ENCODE results near the gene TGFBR3. TPM values are rescaled to one million over a fixed set of nuclear protein-coding genes. Genes with fewer than 3 reads are reported as not detected.

The TGFBR3 gene
- total and polyA plus RNA-seq, 8 donors, result 6.0 to 34.8 (median 21.4) TPM

- no peak for FAIRE-seq
- Histone ChIP-seq H3K27ac (no peak overlapping the region), H3K9me3 (no peaks in the 10 kb centered on the region)
Observed at GRCh38 chr1:91733108-91733710, 152.7 kb downstream of the TGFBR3 start.

GRCh38 chr1:91732291-91733107 is 153.5 kb downstream of the TGFBR3 start:
- no peak for TF ChIP-seq CTCF (IDR thresholded peaks at IDR 0.05)
- 78 to 83% methylated on average over 15 of the region's 15 CpGs for WGBS, 2 donors
- H3K4me1 ChIP-seq, result peaks cover 0 to 18% (median 4%) of the 10 kb centered on the region in 3 donors
- DNase-seq (no peak), ATAC-seq (peak in 3 of 4 donors; percentile 33 to 56 (median 35)), FAIRE-seq (no peak)
- no peak overlapping the region for H3K4me3 ChIP-seq
- H3K27me3 ChIP-seq, result no peaks in the 10 kb centered on the region
- no peaks in the 10 kb centered on the region for H3K36me3 ChIP-seq
- H3K27ac ChIP-seq, result peak overlapping the region in 2 of 4 donors; percentile 21 to 28
- intact Hi-C loops (cut with DNase I), result no loop called here
- H3K9me3 ChIP-seq, result no peaks in the 10 kb centered on the region

More at GRCh38 chr1:91733108-91733710, 152.7 kb downstream of the TGFBR3 start:
- Histone ChIP-seq H3K4me3 (no peak overlapping the region), H3K27me3 (no peaks in the 10 kb centered on the region), H3K36me3 (no peaks in the 10 kb centered on the region), H3K4me1 (peaks cover 0 to 18% (median 4%) of the 10 kb centered on the region in 3 donors)
- WGBS, 2 donors, result 72 to 76% methylated on average over 8 of the region's 8 CpGs
- ATAC-seq (no peak), DNase-seq (no peak)
- intact Hi-C loops (cut with DNase I), result no loop called here
- TF ChIP-seq CTCF (IDR thresholded peaks at IDR 0.05), result no peak

- Histone ChIP-seq H3K4me1 (peaks cover 0 to 18% (median 4%) of the 10 kb centered on the region in 3 donors), H3K27me3 (no peaks in the 10 kb centered on the region), H3K36me3 (no peaks in the 10 kb centered on the region), H3K4me3 (no peak overlapping the region), H3K27ac (peak overlapping the region in 2 of 4 donors; percentile 21 to 28), H3K9me3 (no peaks in the 10 kb centered on the region)
- intact Hi-C loops (cut with DNase I), result no loop called here
- no peak for FAIRE-seq
- no peak for TF ChIP-seq CTCF (IDR thresholded peaks at IDR 0.05)
- peak; percentile 32 to 73 (median 66) for ATAC-seq
- DNase-seq, result no peak
- 29 to 40% methylated on average over 4 of the region's 4 CpGs for WGBS, 2 donors
Observed at GRCh38 chr1:91731815-91732214, 154.1 kb downstream of the TGFBR3 start.

GRCh38 chr1:91730801-91731732 is 154.9 kb downstream of the TGFBR3 start:
- Histone ChIP-seq H3K27me3 (no peaks in the 10 kb centered on the region), H3K9me3 (no peaks in the 10 kb centered on the region), H3K27ac (peak overlapping the region in 1 of 4 donors; percentile 6), H3K36me3 (no peaks in the 10 kb centered on the region), H3K4me1 (peaks cover 0 to 21% (median 4%) of the 10 kb centered on the region in 3 donors), H3K4me3 (no peak overlapping the region)
- intact Hi-C loops (cut with DNase I), result no loop called here
- FAIRE-seq, result no peak
- DNase-seq, result peak in 2 of 6 donors; percentile 15 to 56
- no peak for TF ChIP-seq CTCF (IDR thresholded peaks at IDR 0.05)
- ATAC-seq, result peak; percentile 42 to 61 (median 52)
- WGBS, 2 donors, result 71 to 79% methylated on average over 15 of the region's 15 CpGs

Data from pancreas (tissue), 10 donors.